AG04450 (cell line): ENCODE measurements around the gene CTXN3. TPM values are rescaled to one million over a fixed set of nuclear protein-coding genes. Genes with fewer than 3 reads are reported as not detected.
"Not testable (repeated sequence)": the region's sequence is repeated elsewhere in the genome, so short reads cannot be mapped to it uniquely, and the experiment has no call there.

Source experiments
- CTCF ChIA-PET: fragments of 300-600, 350-600 bp; formaldehyde crosslinking; extraction: SDS; loops from one replicate; lab custom pipeline; 2022; ENCODE audit warnings: antibody characterized with exemption, inconsistent platforms; lab: Charles Lee
- POLR2A ChIA-PET: fragments of 350-600 bp; formaldehyde crosslinking; extraction: SDS; loops from one replicate; lab custom pipeline; 2021; ENCODE audit warnings: antibody characterized with exemption, inconsistent platforms; lab: Yijun Ruan, JAX
- DNase-seq: peaks from one replicate; pipeline ENCODE4 v3.0.0-alpha.2; 2011; ENCODE audit warnings: low read depth, low spot score
- H3K27ac ChIP-seq: one replicate; pipeline ENCODE4 v1.5.1; 2012; ENCODE audit warnings: low read depth, low read length, control low read depth
- H3K27me3 ChIP-seq: one replicate; pipeline ENCODE4 v1.6.0; 2012; ENCODE audit warnings: low read length; ENCODE audit not compliant: control insufficient read depth, insufficient read depth
- H3K4me3 ChIP-seq: 2 replicates; pipeline ENCODE4 v1.5.1; 2011; ENCODE audit warnings: mild to moderate bottlenecking, low read depth, low read length, control low read depth
- H3K9me3 ChIP-seq: 2 replicates; pipeline ENCODE4 v1.5.1; 2012; ENCODE audit warnings: low read length; ENCODE audit not compliant: control insufficient read depth, insufficient read depth
- polyA plus RNA-seq: library from polyadenylated mRNA; depleted of rRNA; stranded (reverse); fragments of >200 nt; gene quantifications from 2 replicates; pipeline ENCODE4 v1.2.3, GENCODE V29; 2011
- TF ChIP-seq, protein P1 (sequence below): IDR thresholded peaks from 2 replicates; pipeline ENCODE4 v1.5.1; 2011; ENCODE audit warnings: low read depth, low read length, control low read depth, inconsistent platforms

CTXN3 gene
- polyA plus RNA-seq, 1 experiment, result not detected

- H3K27ac ChIP-seq, result no peak overlapping the region
- POLR2A ChIA-PET, result no interaction called here
- no peak overlapping the region for H3K4me3 ChIP-seq
- TF ChIP-seq, protein P1, sequence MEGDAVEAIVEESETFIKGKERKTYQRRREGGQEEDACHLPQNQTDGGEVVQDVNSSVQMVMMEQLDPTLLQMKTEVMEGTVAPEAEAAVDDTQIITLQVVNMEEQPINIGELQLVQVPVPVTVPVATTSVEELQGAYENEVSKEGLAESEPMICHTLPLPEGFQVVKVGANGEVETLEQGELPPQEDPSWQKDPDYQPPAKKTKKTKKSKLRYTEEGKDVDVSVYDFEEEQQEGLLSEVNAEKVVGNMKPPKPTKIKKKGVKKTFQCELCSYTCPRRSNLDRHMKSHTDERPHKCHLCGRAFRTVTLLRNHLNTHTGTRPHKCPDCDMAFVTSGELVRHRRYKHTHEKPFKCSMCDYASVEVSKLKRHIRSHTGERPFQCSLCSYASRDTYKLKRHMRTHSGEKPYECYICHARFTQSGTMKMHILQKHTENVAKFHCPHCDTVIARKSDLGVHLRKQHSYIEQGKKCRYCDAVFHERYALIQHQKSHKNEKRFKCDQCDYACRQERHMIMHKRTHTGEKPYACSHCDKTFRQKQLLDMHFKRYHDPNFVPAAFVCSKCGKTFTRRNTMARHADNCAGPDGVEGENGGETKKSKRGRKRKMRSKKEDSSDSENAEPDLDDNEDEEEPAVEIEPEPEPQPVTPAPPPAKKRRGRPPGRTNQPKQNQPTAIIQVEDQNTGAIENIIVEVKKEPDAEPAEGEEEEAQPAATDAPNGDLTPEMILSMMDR, result no peak
- CTCF ChIA-PET, result no interaction called here
- DNase-seq, result no peak
- H3K9me3 ChIP-seq, result no peaks in the 10 kb centered on the region
- no peaks in the 10 kb centered on the region for H3K27me3 ChIP-seq
These were observed 24.4 kb downstream of the CTXN3 start for GRCh38 chr5:127673117-127673800.

DNA sequence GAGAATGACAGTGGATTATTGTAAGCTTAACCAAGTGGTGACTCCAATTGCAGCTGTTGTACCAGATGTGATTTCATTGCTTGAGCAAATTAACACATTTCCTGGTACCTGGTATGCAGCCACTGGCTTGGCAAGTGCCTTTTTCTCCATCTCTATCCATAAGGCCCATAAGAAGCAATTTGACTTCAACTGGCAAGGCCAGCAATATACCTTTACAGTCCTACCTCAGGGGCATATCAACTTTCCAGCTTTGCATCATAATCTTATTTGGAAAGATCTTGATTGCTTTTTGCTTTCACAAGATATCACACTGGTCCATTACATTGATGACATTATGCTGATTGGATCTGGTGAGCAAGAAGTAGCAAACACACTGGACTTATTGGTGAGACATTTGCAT, 28.1 kb downstream of the CTXN3 start:
- DNase-seq, H3K4me3 ChIP-seq, H3K27ac ChIP-seq, POLR2A ChIA-PET, H3K27me3 ChIP-seq, H3K9me3 ChIP-seq, CTCF ChIA-PET: not testable (repeated sequence)

- H3K4me3 ChIP-seq, CTCF ChIA-PET, POLR2A ChIA-PET, H3K27ac ChIP-seq, DNase-seq, H3K27me3 ChIP-seq, H3K9me3 ChIP-seq: not testable (repeated sequence)
These were observed 30.9 kb downstream of the CTXN3 start for GRCh38 chr5:127679691-127680330.

DNA sequence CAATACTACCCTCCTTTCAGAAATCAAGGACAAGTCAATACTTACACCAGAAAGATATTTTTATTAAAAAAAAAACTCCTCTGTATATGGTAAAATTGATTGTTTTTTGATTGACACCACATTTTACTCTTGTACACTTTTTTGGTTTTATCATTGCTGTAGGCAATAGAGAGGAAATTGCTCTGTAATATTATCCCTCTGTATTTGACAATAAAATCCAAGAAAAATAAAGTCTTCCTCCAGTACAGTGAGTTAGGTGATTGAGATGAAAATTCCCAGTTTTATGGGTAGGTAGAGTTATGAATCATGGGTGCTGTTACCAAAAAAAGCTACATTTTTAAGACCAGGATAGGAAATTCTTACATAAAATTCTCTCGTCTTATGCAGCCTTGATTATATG, 31.7 kb downstream of the CTXN3 start:
- CTCF ChIA-PET, result no interaction called here
- TF ChIP-seq, protein P1, result no peak
- Histone ChIP-seq H3K27ac (no peak overlapping the region), H3K9me3 (no peaks in the 10 kb centered on the region), H3K4me3 (no peak overlapping the region), H3K27me3 (no peaks in the 10 kb centered on the region)
- POLR2A ChIA-PET, result no interaction called here
- no peak for DNase-seq

DNA sequence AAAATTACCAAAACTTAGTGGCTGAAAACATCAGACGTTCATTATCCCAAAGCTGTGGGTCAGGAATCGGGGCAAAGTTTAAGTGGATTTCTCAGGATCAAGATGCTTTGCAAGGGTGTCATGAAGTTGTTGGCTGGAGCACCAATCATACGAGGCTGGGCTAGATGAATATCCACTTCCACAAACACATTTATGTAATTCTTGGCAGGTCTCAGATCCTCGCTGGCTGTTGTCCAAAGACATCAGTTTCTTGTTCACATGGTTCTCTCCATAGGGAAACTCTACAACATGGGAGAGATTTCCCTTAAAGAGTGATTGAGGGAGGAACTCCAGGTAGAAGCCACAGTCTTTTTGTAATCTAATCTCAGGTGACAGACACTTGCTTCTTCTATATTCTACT, 34.1 kb downstream of the CTXN3 start:
- ChIA-PET POLR2A (no interaction called here), CTCF (no interaction called here)
- DNase-seq, result no peak
- Histone ChIP-seq H3K4me3 (no peak overlapping the region), H3K27ac (no peak overlapping the region), H3K27me3 (no peaks in the 10 kb centered on the region), H3K9me3 (no peaks in the 10 kb centered on the region)
- TF ChIP-seq, protein P1, result no peak
